ENCODE results near the gene OTOF. TPM values are rescaled to one million over a fixed set of nuclear protein-coding genes. Genes with fewer than 3 reads are reported as not detected.

Gene OTOF
- total and polyA plus RNA-seq, 7 donors: 0.14 to 2.2 (median 0.34) TPM

DNA sequence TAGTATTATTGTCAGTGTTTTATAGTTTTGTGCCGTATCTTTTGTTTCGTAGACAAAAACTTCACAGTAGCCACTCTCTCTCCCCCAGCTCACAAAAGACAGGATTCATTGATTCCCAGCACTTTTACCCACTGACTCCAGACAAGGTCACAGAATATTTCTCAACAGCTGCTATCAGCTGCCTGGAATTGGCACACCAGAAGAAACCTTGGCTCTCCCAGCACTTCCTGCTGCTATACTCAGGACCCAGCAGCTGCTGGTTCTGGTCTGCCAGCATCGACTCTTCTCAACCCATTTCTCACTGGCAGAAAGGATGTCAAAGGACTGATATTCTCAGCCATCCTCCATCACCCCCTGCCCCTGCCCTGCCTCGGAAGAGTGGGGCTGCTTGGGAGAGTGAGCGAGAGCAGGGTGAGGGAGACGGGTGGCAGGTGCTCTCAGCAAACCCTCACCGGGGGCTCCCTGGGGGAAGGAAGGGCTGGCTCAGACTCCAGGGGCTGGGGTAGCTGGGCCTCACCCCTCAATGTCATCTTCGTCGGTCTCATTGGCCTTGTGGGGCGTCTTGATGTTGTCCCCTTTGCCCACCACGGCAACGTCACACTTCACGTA is 6.1 kb upstream of the OTOF start:
- H3K36me3 ChIP-seq (ENCODE audit: insufficient read depth in 1 of 2, low read depth in 1 of 2): no peaks in the 10 kb centered on the region
- DNase-seq (no peak), ATAC-seq (peak; percentile 85 to 92 (median 87))
- H3K4me1 ChIP-seq: peaks cover 30% of the 10 kb centered on the region
- no peaks in the 10 kb centered on the region for H3K27me3 ChIP-seq (ENCODE audit: insufficient read depth in 3 of 3, low read length in 2 of 3)
- peak overlapping the region; percentile 28 for H3K4me3 ChIP-seq
- intact Hi-C loops (cut with DNase I): no loop called here
- TF ChIP-seq, protein P1, sequence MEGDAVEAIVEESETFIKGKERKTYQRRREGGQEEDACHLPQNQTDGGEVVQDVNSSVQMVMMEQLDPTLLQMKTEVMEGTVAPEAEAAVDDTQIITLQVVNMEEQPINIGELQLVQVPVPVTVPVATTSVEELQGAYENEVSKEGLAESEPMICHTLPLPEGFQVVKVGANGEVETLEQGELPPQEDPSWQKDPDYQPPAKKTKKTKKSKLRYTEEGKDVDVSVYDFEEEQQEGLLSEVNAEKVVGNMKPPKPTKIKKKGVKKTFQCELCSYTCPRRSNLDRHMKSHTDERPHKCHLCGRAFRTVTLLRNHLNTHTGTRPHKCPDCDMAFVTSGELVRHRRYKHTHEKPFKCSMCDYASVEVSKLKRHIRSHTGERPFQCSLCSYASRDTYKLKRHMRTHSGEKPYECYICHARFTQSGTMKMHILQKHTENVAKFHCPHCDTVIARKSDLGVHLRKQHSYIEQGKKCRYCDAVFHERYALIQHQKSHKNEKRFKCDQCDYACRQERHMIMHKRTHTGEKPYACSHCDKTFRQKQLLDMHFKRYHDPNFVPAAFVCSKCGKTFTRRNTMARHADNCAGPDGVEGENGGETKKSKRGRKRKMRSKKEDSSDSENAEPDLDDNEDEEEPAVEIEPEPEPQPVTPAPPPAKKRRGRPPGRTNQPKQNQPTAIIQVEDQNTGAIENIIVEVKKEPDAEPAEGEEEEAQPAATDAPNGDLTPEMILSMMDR (IDR thresholded peaks at IDR 0.05): no peak
- 26 to 40% (median 35%) methylated on average over 13 of the region's 13 CpGs for WGBS, 3 donors
- H3K27ac ChIP-seq: peak overlapping the region; percentile 73
- H3K9me3 ChIP-seq: no peaks in the 10 kb centered on the region

DNA sequence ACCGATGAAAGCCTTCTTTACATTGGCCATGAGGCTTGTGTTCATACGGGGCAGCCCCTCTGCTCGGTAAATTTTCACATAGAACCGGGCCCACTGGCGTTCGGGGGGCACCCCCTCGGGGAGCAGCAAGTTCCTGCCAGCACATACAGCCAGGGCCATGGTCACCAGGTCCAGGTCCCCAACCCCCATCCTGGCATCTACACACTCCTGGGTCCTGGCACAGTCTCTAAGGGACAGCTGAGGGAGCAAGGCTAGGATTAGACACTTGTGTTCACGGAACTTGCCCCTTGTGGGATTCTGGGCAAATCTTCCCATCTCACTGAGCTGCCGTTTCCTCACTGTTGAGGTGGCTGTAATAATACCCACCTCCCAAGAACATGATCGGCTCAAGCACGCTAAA is 5.6 kb upstream of the OTOF start:
- TF ChIP-seq, protein P1 (IDR thresholded peaks at IDR 0.05): no peak
- peak in 1 of 2 donors; percentile 19 for DNase-seq
- WGBS, 3 donors: 29 to 37% (median 32%) methylated on average over 11 of the region's 11 CpGs
- H3K9me3 ChIP-seq: no peaks in the 10 kb centered on the region
- H3K4me3 ChIP-seq: peak overlapping the region; percentile 28
- intact Hi-C loops (cut with DNase I): no loop called here
- H3K4me1 ChIP-seq: peaks cover 30% of the 10 kb centered on the region
- H3K27me3 ChIP-seq (ENCODE audit: insufficient read depth in 3 of 3, low read length in 2 of 3): no peaks in the 10 kb centered on the region
- peak overlapping the region; percentile 73 for H3K27ac ChIP-seq
- H3K36me3 ChIP-seq (ENCODE audit: insufficient read depth in 1 of 2, low read depth in 1 of 2): no peaks in the 10 kb centered on the region
- peak; percentile 79 to 86 (median 84) for ATAC-seq

DNA sequence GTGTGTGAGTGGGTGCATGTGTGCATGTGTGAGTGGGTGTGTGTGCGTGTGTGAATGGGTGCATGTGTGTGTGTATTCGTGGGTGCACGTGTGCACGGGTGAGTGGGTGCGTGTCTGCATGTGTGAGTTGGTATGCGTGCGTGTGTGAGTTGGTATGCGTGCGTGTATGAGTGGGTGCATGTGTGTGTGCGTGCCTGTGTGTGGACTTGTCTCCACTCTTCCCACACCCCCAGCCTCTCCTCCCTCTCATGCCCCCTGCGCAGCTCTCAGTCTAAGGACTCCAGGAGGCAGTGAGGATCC is 5.1 kb upstream of the OTOF start:
- WGBS, 3 donors: 86 to 93% (median 88%) methylated on average over 11 of the region's 11 CpGs

DNA sequence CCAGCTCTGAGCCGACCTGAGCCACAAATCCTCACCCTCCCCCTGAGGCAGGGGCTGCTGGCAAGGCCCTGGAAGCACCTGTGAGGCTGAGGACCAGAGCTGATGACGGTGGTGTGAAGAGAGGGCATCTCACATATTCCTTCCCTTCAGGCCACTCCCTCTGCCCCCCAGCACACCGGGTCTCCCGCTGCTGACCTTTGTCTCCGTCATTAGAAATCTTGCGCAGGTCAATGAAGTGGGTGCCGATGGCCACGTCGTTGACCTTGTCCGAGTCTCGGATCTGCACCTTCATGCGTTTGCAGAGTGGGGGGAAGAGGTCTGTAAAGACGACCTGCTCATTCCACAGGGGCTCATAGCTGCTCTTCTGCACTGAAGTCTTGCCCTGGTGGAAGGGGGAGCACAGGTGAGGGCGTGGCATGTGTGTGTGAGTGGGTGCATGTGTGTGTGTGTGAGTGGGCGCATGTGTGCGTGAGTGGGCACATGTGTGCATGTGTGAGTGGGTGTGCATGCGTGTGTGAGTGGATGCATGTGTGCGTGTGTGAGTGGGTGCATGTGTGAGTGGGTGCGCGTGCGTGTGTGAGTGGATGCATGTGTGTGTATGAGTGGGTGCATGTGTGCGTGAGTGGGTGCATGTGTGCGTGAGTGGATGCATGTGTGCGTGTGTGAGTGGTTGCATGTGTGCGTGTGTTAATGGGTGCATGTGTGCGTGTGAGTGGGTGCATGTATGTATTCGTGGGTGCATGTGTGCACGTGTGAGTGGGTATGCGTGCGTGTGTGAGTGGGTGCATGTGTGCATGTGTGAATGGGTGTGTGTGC is 4.5 kb upstream of the OTOF start:
- H3K4me1 ChIP-seq: peaks cover 30% of the 10 kb centered on the region
- H3K9me3 ChIP-seq: no peaks in the 10 kb centered on the region
- ATAC-seq: no peak
- DNase-seq: peak in 1 of 2 donors; percentile 4
- TF ChIP-seq, protein P1 (IDR thresholded peaks at IDR 0.05): no peak
- intact Hi-C loops (cut with DNase I): no loop called here
- H3K27ac ChIP-seq: peak overlapping the region; percentile 42
- 84 to 88% (median 86%) methylated on average over 30 of the region's 30 CpGs for WGBS, 3 donors
- no peak overlapping the region for H3K4me3 ChIP-seq
- H3K36me3 ChIP-seq (ENCODE audit: insufficient read depth in 1 of 2, low read depth in 1 of 2): no peaks in the 10 kb centered on the region
- H3K27me3 ChIP-seq (ENCODE audit: insufficient read depth in 3 of 3, low read length in 2 of 3): no peaks in the 10 kb centered on the region

More for the DNA sequence above, 5.1 kb upstream of the OTOF start:
- Histone ChIP-seq H3K27ac (no peak overlapping the region), H3K9me3 (no peaks in the 10 kb centered on the region), H3K4me3 (no peak overlapping the region), H3K36me3 (ENCODE audit: insufficient read depth in 1 of 2, low read depth in 1 of 2) (no peaks in the 10 kb centered on the region), H3K4me1 (peaks cover 30% of the 10 kb centered on the region), H3K27me3 (ENCODE audit: insufficient read depth in 3 of 3, low read length in 2 of 3) (no peaks in the 10 kb centered on the region)
- intact Hi-C loops (cut with DNase I): no loop called here
- DNase-seq (peak in 1 of 2 donors; percentile 6), ATAC-seq (no peak)
- TF ChIP-seq, protein P1 (IDR thresholded peaks at IDR 0.05): no peak
